Breast epithelium (tissue), 4 donors: ENCODE measurements around the gene CIROP. TPM values are rescaled to one million over a fixed set of nuclear protein-coding genes. Genes with fewer than 3 reads are reported as not detected.
A peak's percentile ranks its signal among the peaks of the same experiment; 100 is the strongest.

Experiments used
- DNase-seq, 2 donors: peaks; one replicate each; pipeline ENCODE4 v3.0.0-alpha.2; 2019; ENCODE audit warnings: low spot score in 2 of 2
- H3K27ac ChIP-seq, 2 donors: fragments of 200-600 bp; sonication (generic) in 1 of 2; one replicate each; pipeline ENCODE4 v1.5.1; 2016 to 2019; ENCODE audit warnings: mild to moderate bottlenecking in 1 of 2
- H3K27me3 ChIP-seq, 2 donors: fragments of 200-600 bp; sonication (generic) in 1 of 2; one replicate each; pipeline versions ENCODE4 v1.5.1 to v1.6.0; 2017 to 2019; ENCODE audit warnings: control low read depth in 1 of 2, mild to moderate bottlenecking in 1 of 2
- H3K36me3 ChIP-seq: fragments of 200-600 bp; one replicate; pipeline ENCODE4 v1.5.1; 2019
- H3K4me1 ChIP-seq, 2 donors: fragments of 200-600 bp; sonication (generic); one replicate each; pipeline ENCODE4 v1.5.1; 2016 to 2019; ENCODE audit warnings: control low read depth in 1 of 2
- H3K4me3 ChIP-seq, 3 donors: fragments of 200-600 bp; sonication (generic); 1 replicate in 2 of 3; 2 replicates in 1 of 3; pipeline ENCODE4 v1.5.1; 2016 to 2019; ENCODE audit warnings: mild to moderate bottlenecking in 3 of 3, moderate library complexity in 2 of 3
- H3K9me3 ChIP-seq, 2 donors: fragments of 200-600 bp; sonication (generic) in 1 of 2; one replicate each; pipeline ENCODE4 v1.5.1; 2016 to 2019; ENCODE audit warnings: control low read depth in 1 of 2
- CTCF ChIP-seq, 3 donors: fragments of 450-650 bp; IDR thresholded peaks; one replicate each; pipeline ENCODE4 v1.5.1; 2016 to 2017; ENCODE audit warnings: antibody characterized with exemption in 3 of 3, mild to moderate bottlenecking in 3 of 3, moderate library complexity in 3 of 3
- POLR2A ChIP-seq: fragments of 450-650 bp; IDR thresholded peaks from one replicate; pipeline ENCODE4 v1.6.1; 2016; ENCODE audit warnings: antibody characterized with exemption, mild to moderate bottlenecking, moderate library complexity
- POLR2AphosphoS5 ChIP-seq, 3 donors: sonication (generic); formaldehyde crosslinking; IDR thresholded peaks; one replicate each; pipeline ENCODE4 v1.6.1; 2017; ENCODE audit warnings: antibody characterized with exemption in 3 of 3
- intact Hi-C: fragments of 100-400 bp; cut with DNase I; formaldehyde crosslinking; loops from one replicate; pipeline ENCODE4 v1.15.1; 2023; ENCODE audit warnings: low total_unique reads
- total RNA-seq, 3 donors: library from RNA; depleted of rRNA; stranded (reverse); fragments of >200 nt; gene quantifications; one replicate each; pipeline ENCODE4 v1.1.0, GENCODE V29; 2016

Gene CIROP
- total RNA-seq, 3 donors from 2014 or later, result not detected

- peak; percentile 88 to 92 for DNase-seq
- H3K9me3 ChIP-seq, result no peaks in the 10 kb centered on the region
- H3K4me1 ChIP-seq, result no peaks in the 10 kb centered on the region
- H3K27me3 ChIP-seq, result no peaks in the 10 kb centered on the region
- no peak overlapping the region for H3K4me3 ChIP-seq
- intact Hi-C loops, result loop anchor here (5.0 kb wide), 1 partner anchor 67 kb away; no protein-coding TSS in a partner anchor
- no peaks in the 10 kb centered on the region for H3K36me3 ChIP-seq
- TF ChIP-seq CTCF (IDR thresholded peaks at IDR 0.05) (peak; percentile 100), POLR2AphosphoS5 (IDR thresholded peaks at IDR 0.05) (peak; percentile 77 to 92 (median 78)), POLR2A (no peak)
- H3K27ac ChIP-seq, result peak overlapping the region in 1 of 2 donors; percentile 4
Measured at GRCh38 chr14:23120541-23121251, 15.9 kb upstream of the CIROP start.

- intact Hi-C loops, result loop anchor here (5.0 kb wide), 1 partner anchor 68 kb away; no protein-coding TSS in a partner anchor
- H3K27me3 ChIP-seq, result no peaks in the 10 kb centered on the region
- no peak overlapping the region for H3K4me3 ChIP-seq
- TF ChIP-seq CTCF (IDR thresholded peaks at IDR 0.05) (no peak), POLR2A (no peak), POLR2AphosphoS5 (IDR thresholded peaks at IDR 0.05) (no peak)
- no peaks in the 10 kb centered on the region for H3K36me3 ChIP-seq
- no peaks in the 10 kb centered on the region for H3K9me3 ChIP-seq
- DNase-seq, result no peak
- no peak overlapping the region for H3K27ac ChIP-seq
- H3K4me1 ChIP-seq, result peaks cover 0 to under 1% of the 10 kb centered on the region in 2 donors
Measured at GRCh38 chr14:23119363-23120327, 14.9 kb upstream of the CIROP start.

- Histone ChIP-seq H3K36me3 (no peaks in the 10 kb centered on the region), H3K4me3 (no peak within 1 kb of the TSS), H3K27me3 (no peaks in the 10 kb centered on the region), H3K27ac (no peak within 1 kb of the TSS), H3K9me3 (no peaks in the 10 kb centered on the region), H3K4me1 (peaks cover 0 to 3% of the 10 kb centered on the region in 2 donors)
- TF ChIP-seq CTCF (IDR thresholded peaks at IDR 0.05), result no peak
- TF ChIP-seq POLR2AphosphoS5 (IDR thresholded peaks at IDR 0.05), result no peak
- no peak for TF ChIP-seq POLR2A
- intact Hi-C loops, result no loop called here
- no peak for DNase-seq
Measured at GRCh38 chr14:23118506-23119362, 13.9 kb upstream of the CIROP start, which contains the start of gene CEBPE. CEBPE (minus strand) TSS chr14:23119255; CDS start chr14:23119091, 164 bp downstream.

- Histone ChIP-seq H3K4me1 (peaks cover 0 to 3% of the 10 kb centered on the region in 2 donors), H3K27me3 (no peaks in the 10 kb centered on the region), H3K9me3 (no peaks in the 10 kb centered on the region), H3K27ac (no peak overlapping the region), H3K4me3 (no peak overlapping the region), H3K36me3 (no peaks in the 10 kb centered on the region)
- DNase-seq, result no peak
- TF ChIP-seq POLR2A, result no peak
- no peak for TF ChIP-seq CTCF (IDR thresholded peaks at IDR 0.05)
- no peak for TF ChIP-seq POLR2AphosphoS5 (IDR thresholded peaks at IDR 0.05)
- intact Hi-C loops, result no loop called here
Measured at GRCh38 chr14:23117371-23118020, 12.7 kb upstream of the CIROP start.
